ENCODE results near the gene FUT8.

Gene FUT8

GRCh38 chr14:65478017-65478416 is 65.5 kb downstream of the FUT8 start:
- ATAC-seq (ENCODE audit: low read depth) (no peak), DNase-seq (ENCODE audit: low spot score in 2 of 2) (no peak)
- no peak overlapping the region for H3K4me3 Mint-ChIP-seq
- H3K36me3 Mint-ChIP-seq: peaks cover 23% of the 10 kb centered on the region
- H3K9me3 Mint-ChIP-seq: no peaks in the 10 kb centered on the region
- no peak overlapping the region for H3K27ac Mint-ChIP-seq
- no peaks in the 10 kb centered on the region for H3K27me3 Mint-ChIP-seq
- peaks cover 50% of the 10 kb centered on the region for H3K4me1 Mint-ChIP-seq

- H3K4me3 Mint-ChIP-seq: no peak overlapping the region
- no peaks in the 10 kb centered on the region for H3K9me3 Mint-ChIP-seq
- no peaks in the 10 kb centered on the region for H3K27me3 Mint-ChIP-seq
- peaks cover 23% of the 10 kb centered on the region for H3K36me3 Mint-ChIP-seq
- DNase-seq (ENCODE audit: low spot score in 2 of 2): no peak
- H3K27ac Mint-ChIP-seq: peak overlapping the region; percentile 49
- peak; percentile 78 for ATAC-seq (ENCODE audit: low read depth)
- peaks cover 49% of the 10 kb centered on the region for H3K4me1 Mint-ChIP-seq
Observed at GRCh38 chr14:65478596-65478995, 66.1 kb downstream of the FUT8 start.

GRCh38 chr14:65479386-65479785 is 66.9 kb downstream of the FUT8 start:
- no peak for DNase-seq (ENCODE audit: low spot score in 2 of 2)
- H3K27me3 Mint-ChIP-seq: no peaks in the 10 kb centered on the region
- H3K4me3 Mint-ChIP-seq: no peak overlapping the region
- H3K36me3 Mint-ChIP-seq: peaks cover 20% of the 10 kb centered on the region
- H3K4me1 Mint-ChIP-seq: peaks cover 47% of the 10 kb centered on the region
- ATAC-seq (ENCODE audit: low read depth): no peak
- no peaks in the 10 kb centered on the region for H3K9me3 Mint-ChIP-seq
- H3K27ac Mint-ChIP-seq: peak overlapping the region; percentile 38

GRCh38 chr14:65482757-65483438 is 70.4 kb downstream of the FUT8 start:
- DNase-seq (ENCODE audit: low spot score in 2 of 2): no peak
- H3K4me1 Mint-ChIP-seq: peaks cover 58% of the 10 kb centered on the region

GRCh38 chr14:65483647-65484046 is 71.1 kb downstream of the FUT8 start:
- no peak for ATAC-seq (ENCODE audit: low read depth)
- Mint-ChIP-seq H3K27ac (no peak overlapping the region), H3K9me3 (no peaks in the 10 kb centered on the region)

More at GRCh38 chr14:65482757-65483438, 70.4 kb downstream of the FUT8 start:
- peak overlapping the region; percentile 28 for H3K27ac Mint-ChIP-seq
- no peaks in the 10 kb centered on the region for H3K27me3 Mint-ChIP-seq
- H3K36me3 Mint-ChIP-seq: peaks cover 25% of the 10 kb centered on the region
- no peaks in the 10 kb centered on the region for H3K9me3 Mint-ChIP-seq
- H3K4me3 Mint-ChIP-seq: peak overlapping the region; percentile 54
- ATAC-seq (ENCODE audit: low read depth): peak; percentile 42

GRCh38 chr14:65485516-65485915 is 73.0 kb downstream of the FUT8 start:
- no peak overlapping the region for H3K27ac Mint-ChIP-seq

More at GRCh38 chr14:65483647-65484046, 71.1 kb downstream of the FUT8 start:
- Mint-ChIP-seq H3K27me3 (no peaks in the 10 kb centered on the region), H3K4me3 (no peak overlapping the region), H3K4me1 (peaks cover 61% of the 10 kb centered on the region), H3K36me3 (peaks cover 23% of the 10 kb centered on the region)
- no peak for DNase-seq (ENCODE audit: low spot score in 2 of 2)

GRCh38 chr14:65486863-65487262 is 74.3 kb downstream of the FUT8 start:
- Mint-ChIP-seq H3K4me1 (peaks cover 46% of the 10 kb centered on the region), H3K36me3 (peaks cover 17% of the 10 kb centered on the region), H3K9me3 (no peaks in the 10 kb centered on the region), H3K27me3 (no peaks in the 10 kb centered on the region), H3K27ac (peak overlapping the region; percentile 35), H3K4me3 (no peak overlapping the region)
- no peak for DNase-seq (ENCODE audit: low spot score in 2 of 2)
- no peak for ATAC-seq (ENCODE audit: low read depth)

More at GRCh38 chr14:65485516-65485915, 73.0 kb downstream of the FUT8 start:
- Mint-ChIP-seq H3K9me3 (no peaks in the 10 kb centered on the region), H3K27me3 (no peaks in the 10 kb centered on the region), H3K4me3 (no peak overlapping the region), H3K4me1 (peaks cover 52% of the 10 kb centered on the region), H3K36me3 (peaks cover 15% of the 10 kb centered on the region)
- no peak for DNase-seq (ENCODE audit: low spot score in 2 of 2)
- ATAC-seq (ENCODE audit: low read depth): no peak

- DNase-seq (ENCODE audit: low spot score in 2 of 2) (no peak), ATAC-seq (ENCODE audit: low read depth) (no peak)
- Mint-ChIP-seq H3K4me1 (peaks cover 42% of the 10 kb centered on the region), H3K36me3 (peaks cover 20% of the 10 kb centered on the region), H3K9me3 (peaks cover 3% of the 10 kb centered on the region), H3K27me3 (no peaks in the 10 kb centered on the region), H3K4me3 (peak overlapping the region; percentile 44), H3K27ac (peak overlapping the region; percentile 35)
Observed at GRCh38 chr14:65487783-65488494, 75.4 kb downstream of the FUT8 start.

- H3K9me3 Mint-ChIP-seq: peaks cover 3% of the 10 kb centered on the region
- H3K27me3 Mint-ChIP-seq: no peaks in the 10 kb centered on the region
- H3K4me1 Mint-ChIP-seq: peaks cover 31% of the 10 kb centered on the region
- no peak for ATAC-seq (ENCODE audit: low read depth)
- DNase-seq (ENCODE audit: low spot score in 2 of 2): no peak
- H3K36me3 Mint-ChIP-seq: peaks cover 24% of the 10 kb centered on the region
- no peak overlapping the region for H3K27ac Mint-ChIP-seq
- no peak overlapping the region for H3K4me3 Mint-ChIP-seq
Observed at GRCh38 chr14:65491274-65491673, 78.7 kb downstream of the FUT8 start.

- peak; percentile 68 for ATAC-seq (ENCODE audit: low read depth)
- Mint-ChIP-seq H3K27ac (peak overlapping the region; percentile 49), H3K4me3 (no peak overlapping the region), H3K36me3 (peaks cover 28% of the 10 kb centered on the region), H3K9me3 (peaks cover 7% of the 10 kb centered on the region), H3K27me3 (no peaks in the 10 kb centered on the region), H3K4me1 (peaks cover 32% of the 10 kb centered on the region)
- DNase-seq (ENCODE audit: low spot score in 2 of 2): no peak
Observed at GRCh38 chr14:65492266-65492665, 79.7 kb downstream of the FUT8 start.

GRCh38 chr14:65495196-65495595 is 82.7 kb downstream of the FUT8 start:
- Mint-ChIP-seq H3K36me3 (peaks cover 31% of the 10 kb centered on the region), H3K27ac (no peak overlapping the region), H3K4me3 (no peak overlapping the region), H3K9me3 (peaks cover 7% of the 10 kb centered on the region), H3K27me3 (no peaks in the 10 kb centered on the region), H3K4me1 (peaks cover 29% of the 10 kb centered on the region)
- DNase-seq (ENCODE audit: low spot score in 2 of 2): no peak
- no peak for ATAC-seq (ENCODE audit: low read depth)

GRCh38 chr14:65496178-65496993 is 83.9 kb downstream of the FUT8 start:
- Mint-ChIP-seq H3K36me3 (peaks cover 25% of the 10 kb centered on the region), H3K27ac (peak overlapping the region; percentile 25), H3K9me3 (peaks cover 7% of the 10 kb centered on the region), H3K4me3 (no peak overlapping the region), H3K27me3 (no peaks in the 10 kb centered on the region), H3K4me1 (peaks cover 38% of the 10 kb centered on the region)
- ATAC-seq (ENCODE audit: low read depth) (no peak), DNase-seq (ENCODE audit: low spot score in 2 of 2) (no peak)

- Mint-ChIP-seq H3K4me3 (no peak overlapping the region), H3K27me3 (no peaks in the 10 kb centered on the region), H3K9me3 (peaks cover 4% of the 10 kb centered on the region), H3K36me3 (peaks cover 18% of the 10 kb centered on the region), H3K27ac (peak overlapping the region; percentile 40), H3K4me1 (peaks cover 42% of the 10 kb centered on the region)
- no peak for ATAC-seq (ENCODE audit: low read depth)
- no peak for DNase-seq (ENCODE audit: low spot score in 2 of 2)
Observed at GRCh38 chr14:65499138-65499537, 86.6 kb downstream of the FUT8 start.

GRCh38 chr14:65500075-65500474 is 87.5 kb downstream of the FUT8 start:
- H3K27ac Mint-ChIP-seq: peak overlapping the region; percentile 39
- no peak for ATAC-seq (ENCODE audit: low read depth)
- H3K36me3 Mint-ChIP-seq: peaks cover 18% of the 10 kb centered on the region
- H3K9me3 Mint-ChIP-seq: peaks cover 4% of the 10 kb centered on the region
- peaks cover 48% of the 10 kb centered on the region for H3K4me1 Mint-ChIP-seq
- no peak overlapping the region for H3K4me3 Mint-ChIP-seq
- no peaks in the 10 kb centered on the region for H3K27me3 Mint-ChIP-seq
- no peak for DNase-seq (ENCODE audit: low spot score in 2 of 2)
